Right hindlimb (tissue), 1 donor: ENCODE results near the gene CRHR1.
A peak's percentile ranks its signal among the peaks of the same experiment; 100 is the strongest.
"Not testable (repeated sequence)": the region's sequence is repeated elsewhere in the genome, so short reads cannot be mapped to it uniquely, and the experiment has no call there.

ENCODE experiments used
- DNase-seq: peaks from one replicate; pipeline ENCODE4 v3.0.0-alpha.2; 2018

Gene CRHR1

GRCh38 chr17:45784293-45784740 lies at the start of gene CRHR1:
Gene CRHR1 (plus strand): TSS chr17:45784320. CDS start chr17:45784545, 225 bp downstream.
- DNase-seq, result no peak

DNA sequence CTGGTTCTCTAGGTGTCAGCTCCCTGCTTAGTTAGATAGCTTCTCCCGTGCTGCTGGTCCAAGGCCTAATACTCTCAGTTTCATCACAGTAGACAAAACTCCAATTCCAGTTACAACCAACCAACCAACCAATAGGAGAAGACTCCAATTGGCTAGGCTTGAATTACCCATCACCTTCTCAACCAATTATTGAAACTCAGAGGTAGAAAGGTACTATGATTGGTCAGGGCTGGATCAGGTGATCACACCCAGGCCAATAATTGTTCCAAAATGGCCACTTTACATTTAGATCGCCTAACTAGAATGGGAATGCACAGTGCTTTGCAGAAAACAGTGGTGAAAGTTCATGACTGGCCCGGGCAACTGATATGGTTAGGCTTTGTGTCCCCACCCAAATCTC lies 49.5 kb upstream of the CRHR1 start:
- no peak for DNase-seq

GRCh38 chr17:45735488-45735887 lies 48.6 kb upstream of the CRHR1 start:
- no peak for DNase-seq

GRCh38 chr17:45739786-45740185 lies 44.3 kb upstream of the CRHR1 start:
- DNase-seq, result peak; percentile 20

DNA sequence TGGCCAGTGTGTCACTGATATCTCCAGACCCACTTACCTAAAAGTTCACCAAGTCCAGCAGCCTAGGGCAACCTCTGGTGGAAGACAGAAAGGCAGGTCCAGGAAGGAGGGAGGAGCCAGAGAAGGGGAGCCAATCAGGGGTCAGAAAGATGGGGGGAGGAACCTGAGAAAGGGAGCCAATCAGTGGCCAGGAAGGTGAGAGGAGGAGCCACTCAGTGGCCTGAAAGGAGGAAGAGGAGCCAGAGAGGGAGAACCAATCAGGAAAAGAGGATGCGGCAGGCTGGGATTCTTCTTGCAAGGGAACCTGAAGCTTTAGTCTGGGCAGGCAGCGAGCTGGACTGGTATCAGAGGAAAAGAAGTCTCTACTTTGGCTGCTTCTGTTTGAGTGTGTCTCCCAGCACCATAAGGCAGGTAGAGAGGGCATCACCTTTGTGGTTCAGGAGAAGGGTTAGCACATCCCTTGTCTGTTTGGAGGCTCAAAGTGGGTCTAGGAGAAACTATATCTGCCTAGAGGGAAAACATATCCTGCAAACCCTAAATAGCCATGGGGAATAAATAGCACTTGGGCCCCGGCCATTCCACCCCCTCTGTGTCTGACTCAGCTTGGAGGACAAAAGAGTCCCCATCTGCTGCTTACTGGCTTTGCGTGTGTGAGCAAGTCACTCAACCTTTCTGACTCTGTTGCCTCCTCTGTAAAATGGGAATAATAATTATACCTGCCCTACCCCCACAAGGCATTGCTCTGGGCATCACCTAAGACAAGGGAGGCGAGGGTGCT lies 43.4 kb upstream of the CRHR1 start:
- DNase-seq, result peak; percentile 26

DNA sequence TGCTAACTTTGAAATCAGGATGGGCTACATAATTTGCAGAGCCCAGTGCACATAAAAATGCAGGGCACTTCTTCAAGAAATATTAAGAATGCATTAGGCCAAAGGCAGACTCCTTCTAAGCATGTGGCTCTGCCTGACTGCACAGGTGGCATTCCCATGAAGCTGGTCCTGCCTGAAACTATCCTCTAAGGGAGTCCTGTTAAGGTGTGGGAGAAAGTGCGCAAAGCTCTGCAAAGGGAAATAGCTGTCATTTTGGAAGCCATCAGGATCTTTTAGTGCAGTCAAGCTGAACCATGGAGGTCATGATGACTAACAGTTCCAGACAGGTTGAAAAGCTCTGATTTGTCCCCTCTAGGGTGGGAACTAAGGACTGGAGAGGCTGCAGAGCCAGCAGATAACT lies 41.9 kb upstream of the CRHR1 start:
- DNase-seq, result no peak

- no peak for DNase-seq
Observed at GRCh38 chr17:45743626-45744326, 40.3 kb upstream of the CRHR1 start.

DNA sequence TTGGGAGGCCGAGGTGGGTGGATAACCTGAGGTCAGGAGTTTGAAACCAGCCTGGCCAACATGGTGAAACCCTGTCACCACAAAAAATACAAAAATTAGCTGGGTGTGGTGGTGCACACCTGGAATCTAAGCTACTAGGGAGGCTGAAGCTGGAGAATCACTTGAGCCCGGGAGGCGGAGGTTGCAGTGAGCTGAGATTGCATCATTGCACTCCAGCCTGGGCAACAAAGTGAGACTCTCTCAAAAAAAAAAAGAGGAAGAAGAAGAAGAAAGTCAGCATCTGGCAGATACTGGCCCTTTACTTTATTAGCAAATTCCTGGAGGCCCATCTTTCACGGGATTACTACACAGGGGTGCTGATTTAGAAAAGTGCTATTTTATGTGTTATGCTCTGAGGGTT lies 39.3 kb upstream of the CRHR1 start:
- DNase-seq, result not testable (repeated sequence)

- no peak for DNase-seq
Observed at GRCh38 chr17:45745601-45746494, 38.3 kb upstream of the CRHR1 start.

DNA sequence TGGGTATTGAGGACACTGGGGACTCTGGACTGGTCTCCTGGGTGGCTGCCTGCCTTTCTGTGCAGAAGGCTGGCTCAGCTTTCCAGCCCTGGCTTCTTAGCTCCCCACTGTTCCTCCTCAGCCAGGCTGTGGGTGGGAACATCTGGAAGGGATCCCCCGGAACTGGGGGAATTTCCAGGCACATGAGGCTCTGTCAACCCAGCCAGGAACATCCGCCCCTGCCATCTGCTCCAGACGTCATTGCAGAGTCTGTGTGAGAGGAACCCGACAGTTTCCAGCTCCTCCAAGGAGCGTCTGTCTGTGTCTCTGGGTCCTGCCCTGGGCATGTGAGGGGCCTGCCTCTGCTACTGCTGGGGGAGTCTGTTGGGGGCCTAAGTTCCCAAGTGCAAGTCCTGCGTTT lies 36.2 kb upstream of the CRHR1 start:
- peak; percentile 39 for DNase-seq

GRCh38 chr17:45748731-45749310 lies 35.3 kb upstream of the CRHR1 start:
- DNase-seq, result no peak

- no peak for DNase-seq
Observed at GRCh38 chr17:45749831-45750335, 34.2 kb upstream of the CRHR1 start.

DNA sequence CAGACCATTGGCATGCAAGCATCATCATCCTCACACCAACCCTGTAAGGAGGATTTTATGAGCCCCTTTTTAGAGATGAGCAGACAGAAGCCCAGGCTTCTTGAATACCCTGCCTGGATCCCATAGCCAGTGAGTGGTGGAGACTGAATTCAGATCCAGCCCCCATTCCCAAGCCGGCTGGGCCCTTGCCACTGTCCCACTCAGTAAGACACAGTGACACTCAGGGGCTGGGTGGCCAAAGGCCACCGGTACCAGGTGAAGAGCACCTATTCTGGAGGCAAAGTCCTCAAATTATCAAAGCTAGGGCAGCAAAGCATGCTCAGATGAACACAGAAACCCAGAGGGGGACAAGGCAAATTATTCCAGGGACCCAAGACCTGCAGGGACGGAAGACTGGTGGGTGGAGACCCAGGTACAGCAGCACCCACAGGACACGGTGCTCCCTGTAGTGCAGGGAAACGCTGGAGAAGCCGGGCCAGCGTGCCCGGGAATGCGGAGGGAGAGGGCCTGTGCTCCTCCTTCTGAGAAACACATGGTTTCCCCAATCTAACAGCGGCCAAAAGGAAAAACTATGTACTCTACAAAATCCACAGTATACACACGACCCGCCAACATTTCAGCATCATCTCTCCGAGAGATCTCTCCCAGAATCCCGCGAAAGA lies 33.2 kb upstream of the CRHR1 start:
- DNase-seq, result no peak

- DNase-seq, result no peak
Observed at GRCh38 chr17:45751466-45751865, 32.7 kb upstream of the CRHR1 start.

DNA sequence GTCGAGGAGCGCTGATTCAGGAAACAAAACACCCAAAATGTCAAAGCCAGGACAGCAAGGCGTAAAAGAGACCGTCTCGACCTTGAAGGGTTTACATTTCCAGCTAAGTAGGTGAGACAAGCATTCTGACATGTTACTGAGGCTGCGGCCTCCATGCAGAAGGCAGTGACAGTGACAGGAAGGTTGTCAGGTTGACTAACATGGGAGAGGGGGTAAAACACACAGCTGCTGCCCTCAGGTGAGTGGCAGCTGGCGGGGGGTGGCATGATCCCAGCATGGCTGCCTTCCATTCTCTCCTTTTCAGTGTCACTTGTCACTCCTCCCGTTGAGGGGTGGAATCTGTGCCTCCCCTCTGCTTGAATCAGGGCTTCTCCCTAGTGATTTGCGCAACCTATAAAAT lies 31.9 kb upstream of the CRHR1 start:
- DNase-seq, result no peak

GRCh38 chr17:45753645-45754225 lies 30.4 kb upstream of the CRHR1 start:
- DNase-seq, result no peak

DNA sequence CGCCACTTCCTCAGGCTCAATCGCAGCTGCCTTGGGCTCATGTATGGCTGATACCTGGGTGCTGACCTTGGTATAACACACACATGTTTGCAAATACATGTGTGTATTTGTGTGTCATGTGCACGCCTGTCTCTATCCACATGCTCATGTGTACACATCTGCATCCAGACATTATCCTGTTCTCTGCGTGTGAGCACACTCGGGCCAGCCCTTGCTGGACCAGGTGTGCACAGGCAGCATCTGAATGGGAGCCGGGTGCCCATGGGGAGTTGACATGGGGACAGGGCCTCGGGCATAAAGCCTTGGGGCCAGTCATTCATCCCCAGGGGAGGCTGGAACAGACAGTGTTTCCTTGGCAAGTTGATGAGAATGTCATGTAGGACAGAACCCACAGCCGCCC lies 29.1 kb upstream of the CRHR1 start:
- no peak for DNase-seq

DNA sequence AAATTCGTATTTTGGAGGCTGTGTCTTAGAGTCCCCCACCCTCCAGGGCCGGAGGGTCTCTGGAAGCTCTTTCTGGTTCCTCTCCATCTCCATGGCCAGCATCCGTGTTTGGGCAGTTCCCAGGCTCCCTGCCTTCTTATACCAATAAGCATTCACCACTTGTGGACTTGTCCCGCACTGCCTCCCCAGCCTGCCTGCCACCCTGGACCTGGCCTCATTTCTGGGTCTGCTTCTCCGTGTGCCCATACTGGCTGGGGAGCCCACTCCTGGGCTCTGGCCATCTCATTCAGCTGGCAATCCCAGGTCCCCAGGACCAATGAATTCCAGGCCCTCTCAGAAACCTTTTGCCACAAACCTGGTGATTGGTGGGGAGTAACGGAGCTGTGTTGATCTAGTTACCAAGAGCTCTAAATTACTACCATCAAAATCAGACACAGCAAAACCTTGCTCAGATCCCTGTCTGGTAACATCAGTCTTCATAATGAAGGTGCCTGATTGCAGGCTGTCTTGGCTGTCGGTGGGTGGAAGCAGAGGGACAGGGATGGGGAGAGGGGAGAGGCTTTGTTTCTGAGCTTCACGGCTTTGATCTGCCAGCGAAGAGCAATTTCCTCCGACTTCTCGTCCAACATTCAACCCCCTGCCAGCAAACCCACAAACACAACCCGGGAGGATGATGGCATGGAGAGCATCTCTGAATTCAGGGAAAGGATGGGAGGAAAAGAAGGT lies 27.7 kb upstream of the CRHR1 start:
- no peak for DNase-seq

DNA sequence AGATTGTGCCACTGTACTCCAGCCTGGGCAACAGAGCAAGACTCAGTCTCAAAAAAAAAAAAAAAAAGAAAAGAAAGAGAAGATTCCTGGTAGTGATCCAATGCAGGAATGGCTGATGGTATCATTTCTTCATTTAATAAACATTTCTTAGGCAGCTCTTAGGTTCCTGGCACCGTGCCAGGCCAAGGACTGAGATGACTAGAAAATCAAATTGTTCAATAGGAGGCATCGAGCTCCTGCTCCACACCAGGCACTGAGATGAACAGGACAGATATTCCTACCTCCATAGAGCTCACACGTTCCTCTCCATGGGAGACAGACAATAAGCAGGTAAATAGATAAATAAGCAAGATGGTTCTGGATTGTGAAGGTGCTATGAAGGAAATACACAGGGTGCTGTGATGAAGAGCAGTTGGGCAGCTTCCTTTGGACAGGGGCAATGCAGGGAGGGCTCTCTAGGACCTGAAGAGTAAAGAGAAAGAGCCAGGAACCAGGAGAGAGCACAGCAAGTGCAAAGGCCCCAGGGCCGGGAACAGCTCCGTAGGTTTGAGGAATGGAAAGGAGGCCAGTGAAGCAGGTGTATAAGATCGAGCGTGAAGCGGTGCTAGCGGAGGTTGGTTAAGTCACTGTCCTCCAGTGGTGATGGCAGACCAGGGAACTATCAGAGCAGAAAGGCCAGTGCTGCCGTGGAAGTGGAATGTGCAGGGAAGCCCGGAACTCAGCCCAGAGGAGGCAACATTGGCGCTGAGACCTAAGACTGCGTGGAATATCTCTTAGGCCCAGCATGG lies 26.5 kb upstream of the CRHR1 start:
- no peak for DNase-seq

- no peak for DNase-seq
Observed at GRCh38 chr17:45758544-45758943, 25.6 kb upstream of the CRHR1 start.
